ENCODE results near the gene RSBN1L.
"Not testable (repeated sequence)": the region's sequence is repeated elsewhere in the genome, so short reads cannot be mapped to it uniquely, and the experiment has no call there.

Gene RSBN1L

DNA sequence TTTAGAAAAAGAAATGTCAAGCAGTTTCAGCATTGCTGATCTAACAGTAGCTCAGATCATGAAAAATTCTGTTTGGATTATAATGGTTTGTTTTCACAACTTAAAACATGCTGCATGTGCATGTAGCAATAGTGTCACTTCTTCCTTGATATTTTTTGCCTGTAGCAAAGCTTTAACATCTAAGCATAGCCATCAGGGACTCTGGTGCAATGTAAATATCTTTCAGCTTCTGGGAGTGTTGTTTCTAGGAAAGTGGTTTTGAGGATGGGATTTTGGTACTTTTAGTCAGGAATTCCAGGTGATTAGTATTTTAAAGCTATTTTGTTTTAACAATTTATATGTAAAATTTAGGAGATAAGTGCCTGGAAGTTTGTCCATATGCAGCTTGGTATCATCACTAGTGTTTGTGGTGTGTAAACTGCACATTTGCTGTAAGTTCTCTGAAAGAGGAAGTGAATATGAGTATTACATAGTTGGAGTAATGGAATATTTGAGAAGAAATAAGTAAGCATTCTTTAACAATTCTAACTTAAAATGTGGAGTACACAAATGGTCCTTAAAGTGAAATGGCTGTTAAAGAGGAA, 1.9 kb downstream of the RSBN1L start:
- TF ChIP-seq, protein P1, sequence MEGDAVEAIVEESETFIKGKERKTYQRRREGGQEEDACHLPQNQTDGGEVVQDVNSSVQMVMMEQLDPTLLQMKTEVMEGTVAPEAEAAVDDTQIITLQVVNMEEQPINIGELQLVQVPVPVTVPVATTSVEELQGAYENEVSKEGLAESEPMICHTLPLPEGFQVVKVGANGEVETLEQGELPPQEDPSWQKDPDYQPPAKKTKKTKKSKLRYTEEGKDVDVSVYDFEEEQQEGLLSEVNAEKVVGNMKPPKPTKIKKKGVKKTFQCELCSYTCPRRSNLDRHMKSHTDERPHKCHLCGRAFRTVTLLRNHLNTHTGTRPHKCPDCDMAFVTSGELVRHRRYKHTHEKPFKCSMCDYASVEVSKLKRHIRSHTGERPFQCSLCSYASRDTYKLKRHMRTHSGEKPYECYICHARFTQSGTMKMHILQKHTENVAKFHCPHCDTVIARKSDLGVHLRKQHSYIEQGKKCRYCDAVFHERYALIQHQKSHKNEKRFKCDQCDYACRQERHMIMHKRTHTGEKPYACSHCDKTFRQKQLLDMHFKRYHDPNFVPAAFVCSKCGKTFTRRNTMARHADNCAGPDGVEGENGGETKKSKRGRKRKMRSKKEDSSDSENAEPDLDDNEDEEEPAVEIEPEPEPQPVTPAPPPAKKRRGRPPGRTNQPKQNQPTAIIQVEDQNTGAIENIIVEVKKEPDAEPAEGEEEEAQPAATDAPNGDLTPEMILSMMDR (IDR thresholded peaks at IDR 0.05; ENCODE audit: insufficient read depth, missing control alignments) = no peak
- FAIRE-seq (no peak), DNase-seq (ENCODE audit: insufficient read length, low spot score) (no peak)

DNA sequence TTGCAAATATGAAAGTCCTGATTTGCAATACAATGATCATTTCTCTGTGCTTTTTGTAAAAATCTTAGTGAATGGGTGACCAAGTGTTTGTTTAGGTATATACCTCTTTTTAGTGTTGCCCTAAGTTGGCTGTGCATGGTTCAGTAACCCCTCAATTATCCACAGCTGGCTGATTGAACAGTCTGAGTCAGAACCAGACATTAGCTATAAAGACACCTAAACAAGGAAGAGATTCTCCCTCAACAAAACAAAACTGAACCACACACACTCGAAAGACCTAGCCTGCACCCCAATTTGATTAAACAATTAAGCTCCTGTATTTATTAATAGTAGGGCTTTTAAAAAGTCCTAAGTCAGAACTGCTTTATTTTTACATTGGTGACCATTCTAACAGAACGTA, 2.8 kb downstream of the RSBN1L start:
- TF ChIP-seq, protein P1 (IDR thresholded peaks at IDR 0.05; ENCODE audit: insufficient read depth, missing control alignments) = no peak
- DNase-seq (ENCODE audit: insufficient read length, low spot score) = no peak
- FAIRE-seq = no peak

DNA sequence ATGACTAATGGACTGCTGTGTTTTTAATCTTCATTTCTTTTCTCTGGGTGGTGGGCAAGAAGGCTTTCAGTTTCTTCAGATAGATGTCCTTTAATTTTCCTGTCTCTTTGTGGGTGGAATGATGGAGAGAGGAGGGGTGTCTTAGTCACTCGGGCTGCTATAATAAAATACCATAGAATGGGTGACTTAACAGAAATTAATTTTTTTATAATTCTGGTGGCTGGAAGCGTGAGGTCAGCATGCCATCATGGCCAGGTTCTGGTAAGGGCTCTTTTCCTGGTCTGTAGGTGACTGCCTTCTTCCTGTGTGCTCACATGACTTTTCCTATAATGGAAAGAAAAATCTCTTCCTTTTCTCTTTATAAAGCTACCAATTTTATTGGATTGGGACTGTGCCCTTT, 6.3 kb downstream of the RSBN1L start:
- DNase-seq (ENCODE audit: insufficient read length, low spot score) (no peak), FAIRE-seq (no peak)
- TF ChIP-seq, protein P1 (IDR thresholded peaks at IDR 0.05; ENCODE audit: insufficient read depth, missing control alignments) = no peak

DNA sequence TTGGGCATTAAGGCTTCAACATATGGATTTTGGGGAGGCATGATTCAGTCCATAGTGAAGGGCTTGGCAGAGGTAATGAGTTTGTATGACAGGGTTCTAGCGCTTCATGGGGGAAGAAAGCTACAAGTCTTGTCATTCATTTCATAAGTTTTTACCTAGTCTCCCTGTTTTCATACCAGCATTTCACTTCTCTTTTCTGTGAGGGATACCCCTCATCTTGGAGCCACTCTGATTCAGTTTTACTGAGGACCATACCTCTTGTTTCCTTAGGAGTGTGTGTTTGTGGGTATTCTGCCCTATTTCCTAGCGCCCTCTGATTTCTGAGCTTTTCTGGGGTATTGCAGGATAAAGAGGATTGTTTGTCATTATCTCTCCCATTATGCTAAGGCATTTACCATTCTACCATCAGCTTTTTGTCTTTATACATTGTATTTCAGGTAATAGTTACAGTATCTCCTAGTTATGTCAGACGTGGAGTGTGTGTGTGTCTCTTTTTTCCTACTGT, 6.8 kb downstream of the RSBN1L start:
- TF ChIP-seq, protein P1 (IDR thresholded peaks at IDR 0.05; ENCODE audit: insufficient read depth, missing control alignments) = no peak
- DNase-seq (ENCODE audit: insufficient read length, low spot score) (no peak), FAIRE-seq (no peak)

DNA sequence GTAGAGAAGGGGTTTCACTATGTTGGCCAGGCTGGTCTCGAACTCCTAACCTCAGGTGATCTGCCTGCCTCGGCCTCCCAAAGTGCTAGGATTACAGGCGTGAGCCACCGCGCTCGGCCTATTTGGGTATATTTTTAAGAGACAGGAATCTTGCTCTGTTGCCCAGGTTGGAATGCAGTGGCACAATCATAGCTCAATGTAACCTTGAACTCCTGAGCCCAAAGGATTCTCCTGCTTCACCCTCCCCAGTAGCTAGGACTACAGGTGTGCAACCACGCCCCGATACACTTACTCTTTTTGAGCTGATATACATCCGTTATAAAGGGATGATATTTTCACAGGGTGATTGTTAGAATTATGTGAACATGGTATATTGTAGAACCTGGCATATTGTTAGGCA, 7.4 kb downstream of the RSBN1L start:
- FAIRE-seq; DNase-seq (ENCODE audit: insufficient read length, low spot score): not testable (repeated sequence)

DNA sequence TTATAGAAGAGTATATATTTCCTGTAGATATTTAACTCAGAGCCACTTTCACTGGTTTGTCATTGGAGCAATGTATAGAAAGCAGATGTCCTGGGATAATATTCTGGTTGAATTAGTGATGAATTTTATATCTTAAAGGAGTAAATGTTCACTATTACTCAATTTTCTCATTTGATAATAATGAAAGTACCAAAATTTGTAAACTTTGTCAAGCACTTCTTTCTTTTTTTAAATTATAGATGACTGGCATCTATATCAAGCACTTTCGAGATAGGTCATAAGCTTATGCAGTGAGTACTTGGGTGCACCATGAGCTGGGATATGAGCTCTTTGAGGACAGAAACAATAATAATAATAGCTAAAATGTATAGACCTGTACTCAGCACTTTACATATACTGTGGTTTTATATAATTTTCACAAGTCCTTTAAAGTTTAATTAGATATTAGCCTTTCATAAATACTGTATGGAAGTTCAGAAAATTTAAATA, 11.3 kb downstream of the RSBN1L start:
- DNase-seq (ENCODE audit: insufficient read length, low spot score) = no peak
- FAIRE-seq = no peak
- TF ChIP-seq, protein P1 (IDR thresholded peaks at IDR 0.05; ENCODE audit: insufficient read depth, missing control alignments) = no peak

DNA sequence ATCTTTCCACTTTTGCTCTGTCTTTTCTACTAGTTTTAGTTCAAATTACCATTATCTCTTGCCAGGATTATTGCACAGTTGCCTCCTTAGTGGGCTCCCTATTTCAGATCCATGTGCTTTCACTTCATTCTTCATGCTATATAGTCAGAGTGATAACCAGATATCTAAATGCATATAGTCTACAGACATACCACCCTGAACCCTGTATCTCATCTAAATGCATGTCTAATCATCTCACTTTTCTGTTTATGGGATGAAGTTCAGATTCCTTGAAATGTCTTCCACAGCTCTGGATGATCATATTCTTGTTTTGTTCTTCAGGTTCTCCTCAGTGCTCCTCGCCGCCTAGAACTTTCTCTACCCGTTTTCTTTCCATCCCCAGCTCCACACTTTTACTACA, 13.8 kb downstream of the RSBN1L start:
- TF ChIP-seq, protein P1 (IDR thresholded peaks at IDR 0.05; ENCODE audit: insufficient read depth, missing control alignments) = no peak
- FAIRE-seq (no peak), DNase-seq (ENCODE audit: insufficient read length, low spot score) (no peak)

Measured in D721Med (cell line).